ENCODE measurements around the gene OTOS. TPM values are rescaled to one million over a fixed set of nuclear protein-coding genes. Genes with fewer than 3 reads are reported as not detected.

OTOS gene
- total RNA-seq, 1 experiment from 2014 or later, result not detected

- TF ChIP-seq CTCF (IDR thresholded peaks at IDR 0.05; ENCODE audit: unreplicated experiment), result no peak
- peaks cover 6% of the 10 kb centered on the region for H3K4me1 Mint-ChIP-seq (ENCODE audit: insufficient read depth, unreplicated experiment)
- POLR2A ChIA-PET, result interaction anchor here (2.0 kb wide), 1 partner anchor 82 kb away, joined by 10 read pairs; no protein-coding TSS in a partner anchor
- no peaks in the 10 kb centered on the region for H3K36me3 Mint-ChIP-seq (ENCODE audit: insufficient read depth, unreplicated experiment)
- CTCF ChIA-PET, result interaction anchor here (0.5 to 9.5 kb wide), 31 partner anchors 9 to 1883 kb away, joined by 3 to 201 read pairs (median 4); no protein-coding TSS in a partner anchor
- H3K27me3 Mint-ChIP-seq (ENCODE audit: insufficient read depth, unreplicated experiment), result peaks cover 24% of the 10 kb centered on the region
- intact Hi-C loops (cut with micrococcal nuclease), result loop anchor here (1.0 kb wide), 1 partner anchor 82 kb away; no protein-coding TSS in a partner anchor
- no peak overlapping the region for H3K27ac Mint-ChIP-seq (ENCODE audit: low read depth, unreplicated experiment)
- no peak for DNase-seq (ENCODE audit: unreplicated experiment)
- BruUV-seq (replicated peaks), result no TSS peak
- H3K9me3 Mint-ChIP-seq (ENCODE audit: unreplicated experiment), result peaks cover 6% of the 10 kb centered on the region
- no peak overlapping the region for H3K4me3 Mint-ChIP-seq (ENCODE audit: unreplicated experiment)
These were observed 2.8 kb upstream of the OTOS start for GRCh38 chr2:240143276-240143675.

GRCh38 chr2:240142859-240143258 is 2.4 kb upstream of the OTOS start:
- TF ChIP-seq CTCF (IDR thresholded peaks at IDR 0.05; ENCODE audit: unreplicated experiment), result no peak
- intact Hi-C loops (cut with micrococcal nuclease), result loop anchor here (1.0 kb wide), 1 partner anchor 82 kb away; no protein-coding TSS in a partner anchor
- no peaks in the 10 kb centered on the region for H3K36me3 Mint-ChIP-seq (ENCODE audit: insufficient read depth, unreplicated experiment)
- no TSS peak for BruUV-seq (replicated peaks)
- H3K4me3 Mint-ChIP-seq (ENCODE audit: unreplicated experiment), result no peak overlapping the region
- H3K27ac Mint-ChIP-seq (ENCODE audit: low read depth, unreplicated experiment), result no peak overlapping the region
- CTCF ChIA-PET, result interaction anchor here (0.6 to 9.5 kb wide), 21 partner anchors 8 to 1883 kb away, joined by 3 to 201 read pairs (median 5); no protein-coding TSS in a partner anchor
- H3K4me1 Mint-ChIP-seq (ENCODE audit: insufficient read depth, unreplicated experiment), result peaks cover 6% of the 10 kb centered on the region
- no peak for DNase-seq (ENCODE audit: unreplicated experiment)
- peaks cover 24% of the 10 kb centered on the region for H3K27me3 Mint-ChIP-seq (ENCODE audit: insufficient read depth, unreplicated experiment)
- POLR2A ChIA-PET, result interaction anchor here (2.0 kb wide), 1 partner anchor 81 kb away, joined by 10 read pairs; no protein-coding TSS in a partner anchor
- H3K9me3 Mint-ChIP-seq (ENCODE audit: unreplicated experiment), result peaks cover 6% of the 10 kb centered on the region

GRCh38 chr2:240142256-240142775 is 1.9 kb upstream of the OTOS start:
- POLR2A ChIA-PET, result interaction anchor here (1.7 kb wide), 1 partner anchor 81 kb away, joined by 6 read pairs; no protein-coding TSS in a partner anchor
- intact Hi-C loops (cut with micrococcal nuclease), result no loop called here
- DNase-seq (ENCODE audit: unreplicated experiment), result no peak
- Mint-ChIP-seq H3K9me3 (ENCODE audit: unreplicated experiment) (peaks cover 2% of the 10 kb centered on the region), H3K4me3 (ENCODE audit: unreplicated experiment) (no peak overlapping the region), H3K27ac (ENCODE audit: low read depth, unreplicated experiment) (peak overlapping the region; percentile 10), H3K4me1 (ENCODE audit: insufficient read depth, unreplicated experiment) (peaks cover 6% of the 10 kb centered on the region), H3K36me3 (ENCODE audit: insufficient read depth, unreplicated experiment) (no peaks in the 10 kb centered on the region), H3K27me3 (ENCODE audit: insufficient read depth, unreplicated experiment) (peaks cover 24% of the 10 kb centered on the region)
- CTCF ChIA-PET, result interaction anchor here (0.6 to 9.5 kb wide), 10 partner anchors 13 to 446 kb away, joined by 3 to 201 read pairs (median 5); no protein-coding TSS in a partner anchor
- no peak for TF ChIP-seq CTCF (IDR thresholded peaks at IDR 0.05; ENCODE audit: unreplicated experiment)
- no TSS peak for BruUV-seq (replicated peaks)

- Mint-ChIP-seq H3K36me3 (ENCODE audit: insufficient read depth, unreplicated experiment) (no peaks in the 10 kb centered on the region), H3K4me3 (ENCODE audit: unreplicated experiment) (no peak overlapping the region), H3K9me3 (ENCODE audit: unreplicated experiment) (no peaks in the 10 kb centered on the region), H3K27me3 (ENCODE audit: insufficient read depth, unreplicated experiment) (peaks cover 24% of the 10 kb centered on the region), H3K27ac (ENCODE audit: low read depth, unreplicated experiment) (peak overlapping the region; percentile 10), H3K4me1 (ENCODE audit: insufficient read depth, unreplicated experiment) (peaks cover 6% of the 10 kb centered on the region)
- DNase-seq (ENCODE audit: unreplicated experiment), result no peak
- intact Hi-C loops (cut with micrococcal nuclease), result no loop called here
- ChIA-PET POLR2A (interaction anchor here (1.7 kb wide), 1 partner anchor 81 kb away, joined by 6 read pairs; no protein-coding TSS in a partner anchor), CTCF (interaction anchor here (0.6 to 9.5 kb wide), 7 partner anchors 13 to 447 kb away, joined by 3 to 201 read pairs (median 4); no protein-coding TSS in a partner anchor)
- BruUV-seq (replicated peaks), result no TSS peak
- no peak for TF ChIP-seq CTCF (IDR thresholded peaks at IDR 0.05; ENCODE audit: unreplicated experiment)
These were observed 1.3 kb upstream of the OTOS start for GRCh38 chr2:240141736-240142135.

Measured in MCF 10A (cell line).